ENCODE results near the gene ANLN. TPM values are rescaled to one million over a fixed set of nuclear protein-coding genes. Genes with fewer than 3 reads are reported as not detected.
A peak's percentile ranks its signal among the peaks of the same experiment; 100 is the strongest.

The ANLN gene, protein sequence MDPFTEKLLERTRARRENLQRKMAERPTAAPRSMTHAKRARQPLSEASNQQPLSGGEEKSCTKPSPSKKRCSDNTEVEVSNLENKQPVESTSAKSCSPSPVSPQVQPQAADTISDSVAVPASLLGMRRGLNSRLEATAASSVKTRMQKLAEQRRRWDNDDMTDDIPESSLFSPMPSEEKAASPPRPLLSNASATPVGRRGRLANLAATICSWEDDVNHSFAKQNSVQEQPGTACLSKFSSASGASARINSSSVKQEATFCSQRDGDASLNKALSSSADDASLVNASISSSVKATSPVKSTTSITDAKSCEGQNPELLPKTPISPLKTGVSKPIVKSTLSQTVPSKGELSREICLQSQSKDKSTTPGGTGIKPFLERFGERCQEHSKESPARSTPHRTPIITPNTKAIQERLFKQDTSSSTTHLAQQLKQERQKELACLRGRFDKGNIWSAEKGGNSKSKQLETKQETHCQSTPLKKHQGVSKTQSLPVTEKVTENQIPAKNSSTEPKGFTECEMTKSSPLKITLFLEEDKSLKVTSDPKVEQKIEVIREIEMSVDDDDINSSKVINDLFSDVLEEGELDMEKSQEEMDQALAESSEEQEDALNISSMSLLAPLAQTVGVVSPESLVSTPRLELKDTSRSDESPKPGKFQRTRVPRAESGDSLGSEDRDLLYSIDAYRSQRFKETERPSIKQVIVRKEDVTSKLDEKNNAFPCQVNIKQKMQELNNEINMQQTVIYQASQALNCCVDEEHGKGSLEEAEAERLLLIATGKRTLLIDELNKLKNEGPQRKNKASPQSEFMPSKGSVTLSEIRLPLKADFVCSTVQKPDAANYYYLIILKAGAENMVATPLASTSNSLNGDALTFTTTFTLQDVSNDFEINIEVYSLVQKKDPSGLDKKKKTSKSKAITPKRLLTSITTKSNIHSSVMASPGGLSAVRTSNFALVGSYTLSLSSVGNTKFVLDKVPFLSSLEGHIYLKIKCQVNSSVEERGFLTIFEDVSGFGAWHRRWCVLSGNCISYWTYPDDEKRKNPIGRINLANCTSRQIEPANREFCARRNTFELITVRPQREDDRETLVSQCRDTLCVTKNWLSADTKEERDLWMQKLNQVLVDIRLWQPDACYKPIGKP
- 10 to 100 TPM; 31.1 to 67.0 TPM for total RNA-seq

DNA sequence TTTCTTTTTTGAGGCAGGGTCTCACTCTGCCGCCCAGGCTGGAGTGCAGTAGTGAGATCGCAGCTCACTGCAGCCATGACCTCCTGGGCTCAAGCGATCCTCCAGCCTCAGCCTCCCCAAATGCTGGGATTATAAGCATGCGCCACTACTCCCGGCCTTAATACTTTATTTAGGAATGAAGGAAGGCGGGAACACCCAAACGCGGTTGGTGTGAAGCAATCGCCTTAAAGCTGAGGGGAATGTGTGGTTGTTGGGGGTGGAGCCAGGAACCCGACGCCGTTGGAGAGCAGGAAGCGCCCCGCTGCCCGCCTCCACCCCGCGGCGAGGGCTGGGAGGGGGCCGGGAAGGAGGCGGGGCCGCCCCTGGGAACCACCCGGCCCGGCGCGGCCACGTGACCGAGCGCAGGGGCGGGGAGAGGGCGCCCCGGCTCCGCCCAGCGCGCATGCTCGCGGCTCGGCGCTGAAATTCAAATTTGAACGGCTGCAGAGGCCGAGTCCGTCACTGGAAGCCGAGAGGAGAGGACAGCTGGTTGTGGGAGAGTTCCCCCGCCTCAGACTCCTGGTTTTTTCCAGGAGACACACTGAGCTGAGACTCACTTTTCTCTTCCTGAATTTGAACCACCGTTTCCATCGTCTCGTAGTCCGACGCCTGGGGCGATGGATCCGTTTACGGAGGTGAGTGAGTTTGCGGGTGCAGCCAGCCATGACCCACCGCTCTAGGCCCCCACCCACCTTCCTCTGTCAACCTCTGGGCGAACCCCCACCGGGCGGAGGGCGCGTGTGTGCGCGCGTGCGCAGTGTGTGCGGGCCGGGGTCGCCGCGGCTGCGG lies at the start of gene ANLN:
Gene ANLN (plus strand): TSS at position 492 of the 828 bp plus-strand sequence. CDS start 165 bp downstream, at position 657.
- H3K27ac Mint-ChIP-seq = peak within 1 kb of the TSS; percentile 53 to 60
- H3K4me3 Mint-ChIP-seq = peak within 1 kb of the TSS; percentile 89
- peaks cover 18 to 22% of the 10 kb centered on the region in 2 donors for H3K4me1 Mint-ChIP-seq (ENCODE audit: low read depth in 2 of 2)
- peak; percentile 97 to 99 for ATAC-seq
- peak; percentile 89 for DNase-seq (ENCODE audit: low spot score)
- H3K9me3 Mint-ChIP-seq = no peaks in the 10 kb centered on the region
- peaks cover 0 to 7% of the 10 kb centered on the region in 2 donors for H3K27me3 Mint-ChIP-seq
- no peaks in the 10 kb centered on the region for H3K36me3 Mint-ChIP-seq

DNA sequence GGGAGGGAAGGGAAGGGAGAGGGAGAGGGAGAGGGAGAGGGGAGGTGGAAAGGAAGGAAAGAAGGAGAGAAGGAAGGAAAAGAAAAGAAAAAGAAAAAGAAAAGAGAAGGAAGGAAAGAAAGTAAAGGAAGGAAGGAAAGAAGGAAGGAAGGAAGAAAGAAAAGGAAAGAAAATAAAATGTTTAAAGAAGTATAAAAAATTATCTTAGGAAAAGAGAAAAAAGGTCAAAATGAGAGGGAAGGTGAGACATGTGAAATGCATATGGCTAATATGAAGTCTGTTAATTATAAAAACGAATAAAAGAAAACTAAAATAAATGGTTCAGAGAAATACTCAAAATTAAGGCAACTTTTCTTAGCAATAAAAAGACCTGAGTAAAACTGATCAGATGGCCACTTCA lies 46.1 kb upstream of the ANLN start:
- no peaks in the 10 kb centered on the region for H3K36me3 Mint-ChIP-seq
- no peak overlapping the region for H3K4me3 Mint-ChIP-seq
- H3K27me3 Mint-ChIP-seq = peaks cover 0 to 6% of the 10 kb centered on the region in 2 donors
- no peaks in the 10 kb centered on the region for H3K4me1 Mint-ChIP-seq (ENCODE audit: low read depth in 2 of 2)
- no peaks in the 10 kb centered on the region for H3K9me3 Mint-ChIP-seq
- no peak overlapping the region for H3K27ac Mint-ChIP-seq
- DNase-seq (ENCODE audit: low spot score) (no peak), ATAC-seq (no peak)

GRCh38 chr7:36344622-36345021 lies 45.0 kb upstream of the ANLN start:
- Mint-ChIP-seq H3K4me3 (no peak overlapping the region), H3K27me3 (peaks cover 0 to 6% of the 10 kb centered on the region in 2 donors), H3K27ac (no peak overlapping the region), H3K9me3 (no peaks in the 10 kb centered on the region), H3K4me1 (ENCODE audit: low read depth in 2 of 2) (no peaks in the 10 kb centered on the region), H3K36me3 (no peaks in the 10 kb centered on the region)
- ATAC-seq (no peak), DNase-seq (ENCODE audit: low spot score) (no peak)

DNA sequence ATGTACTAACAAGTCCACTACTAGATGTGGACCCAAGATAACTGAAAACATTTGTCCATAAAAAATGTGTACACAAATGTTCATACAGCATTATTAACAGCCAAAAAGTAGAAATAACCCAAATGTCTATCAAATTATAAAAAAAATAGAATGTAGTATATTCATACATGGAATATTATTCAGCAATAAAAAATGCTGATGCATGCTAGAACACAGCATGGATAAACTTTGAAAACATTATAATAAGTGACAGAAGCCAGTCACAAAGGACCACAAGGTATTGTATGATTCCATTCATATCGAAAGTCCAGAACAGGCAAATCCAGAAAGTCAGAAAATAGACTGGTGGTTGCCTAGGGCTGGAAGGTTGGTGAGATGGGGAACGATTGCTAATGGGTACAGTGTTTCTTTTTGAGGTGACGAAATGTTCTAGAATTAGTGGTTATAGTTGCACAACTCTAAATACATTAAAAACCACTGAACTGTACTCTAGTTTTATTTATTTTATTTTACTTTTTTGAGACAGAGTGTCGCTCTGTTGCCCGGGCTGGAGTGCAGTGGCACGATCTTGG lies 43.3 kb upstream of the ANLN start:
- Mint-ChIP-seq H3K36me3 (no peaks in the 10 kb centered on the region), H3K4me3 (no peak overlapping the region), H3K4me1 (ENCODE audit: low read depth in 2 of 2) (no peaks in the 10 kb centered on the region), H3K27me3 (peaks cover 0 to 6% of the 10 kb centered on the region in 2 donors), H3K9me3 (no peaks in the 10 kb centered on the region), H3K27ac (no peak overlapping the region)
- ATAC-seq = no peak
- DNase-seq (ENCODE audit: low spot score) = no peak

DNA sequence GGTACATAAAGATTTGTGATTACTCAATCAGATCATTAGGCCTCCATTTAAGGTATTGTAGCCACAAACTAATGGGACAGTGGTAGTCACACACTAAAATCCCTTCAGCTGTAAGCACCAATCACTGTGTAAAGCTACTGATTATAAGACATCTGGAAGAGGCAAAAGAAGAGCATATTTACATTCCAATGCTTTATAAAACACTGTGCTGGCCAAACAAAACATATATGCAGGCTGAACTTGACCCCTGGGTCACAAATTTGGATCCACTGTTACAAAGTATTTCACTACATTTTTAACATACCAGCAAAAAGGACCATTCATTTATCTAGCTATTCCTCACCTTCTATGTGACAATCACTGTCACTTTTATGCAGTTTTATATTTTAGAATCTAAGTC lies 41.4 kb upstream of the ANLN start:
- Mint-ChIP-seq H3K9me3 (no peaks in the 10 kb centered on the region), H3K36me3 (no peaks in the 10 kb centered on the region), H3K27ac (no peak overlapping the region), H3K4me3 (no peak overlapping the region), H3K27me3 (peaks cover 0 to 6% of the 10 kb centered on the region in 2 donors), H3K4me1 (ENCODE audit: low read depth in 2 of 2) (no peaks in the 10 kb centered on the region)
- DNase-seq (ENCODE audit: low spot score) (no peak), ATAC-seq (no peak)

DNA sequence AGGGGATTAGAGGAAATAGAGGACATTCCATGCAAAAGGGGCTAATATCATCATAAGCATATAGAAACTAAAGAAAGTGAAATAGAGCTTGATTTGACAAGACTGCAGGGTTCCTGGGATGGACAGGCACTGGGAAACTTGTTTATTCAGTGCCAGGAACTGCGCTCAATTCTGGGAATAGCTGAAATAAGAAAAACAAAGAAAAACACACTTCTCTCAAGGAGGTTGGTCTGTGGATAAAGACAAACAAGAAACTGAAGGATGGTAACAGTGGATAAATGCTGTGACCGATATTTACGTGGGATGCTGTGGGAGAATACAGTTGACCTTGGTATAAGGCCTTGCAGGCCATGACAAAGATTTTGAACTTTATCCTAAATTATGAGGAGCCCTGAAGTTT lies 40.9 kb upstream of the ANLN start:
- Mint-ChIP-seq H3K27me3 (peaks cover 0 to 6% of the 10 kb centered on the region in 2 donors), H3K4me1 (ENCODE audit: low read depth in 2 of 2) (no peaks in the 10 kb centered on the region), H3K27ac (no peak overlapping the region), H3K4me3 (no peak overlapping the region), H3K9me3 (no peaks in the 10 kb centered on the region), H3K36me3 (no peaks in the 10 kb centered on the region)
- ATAC-seq (no peak), DNase-seq (ENCODE audit: low spot score) (no peak)

DNA sequence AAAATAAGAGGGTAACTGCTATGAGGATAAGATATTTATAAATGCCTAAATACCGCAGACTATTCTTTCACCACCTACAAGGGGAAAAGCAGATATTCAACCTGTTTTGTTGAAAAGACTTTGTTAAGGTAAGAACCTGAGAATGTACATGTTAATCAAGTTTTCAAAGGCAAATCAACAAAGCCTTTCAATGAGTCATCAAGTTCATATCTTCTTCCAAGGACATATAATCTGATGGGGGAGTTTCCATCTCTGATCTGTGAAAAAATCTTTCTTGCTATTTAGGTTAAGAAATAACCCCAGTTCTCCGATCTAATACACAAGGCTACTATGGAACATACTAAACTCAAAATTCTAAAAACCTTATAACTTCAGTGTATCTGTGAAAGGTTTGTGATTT lies 40.0 kb upstream of the ANLN start:
- Mint-ChIP-seq H3K27me3 (peaks cover 0 to 6% of the 10 kb centered on the region in 2 donors), H3K36me3 (no peaks in the 10 kb centered on the region), H3K4me3 (no peak overlapping the region), H3K4me1 (ENCODE audit: low read depth in 2 of 2) (no peaks in the 10 kb centered on the region), H3K9me3 (no peaks in the 10 kb centered on the region), H3K27ac (no peak overlapping the region)
- ATAC-seq (no peak), DNase-seq (ENCODE audit: low spot score) (no peak)

- ATAC-seq = no peak
- Mint-ChIP-seq H3K27me3 (peaks cover 0 to 3% of the 10 kb centered on the region in 2 donors), H3K9me3 (no peaks in the 10 kb centered on the region), H3K4me1 (ENCODE audit: low read depth in 2 of 2) (no peaks in the 10 kb centered on the region), H3K4me3 (no peak overlapping the region), H3K36me3 (no peaks in the 10 kb centered on the region), H3K27ac (no peak overlapping the region)
- no peak for DNase-seq (ENCODE audit: low spot score)
Measured at GRCh38 chr7:36355490-36355889, 34.2 kb upstream of the ANLN start.

- Mint-ChIP-seq H3K4me1 (ENCODE audit: low read depth in 2 of 2) (no peaks in the 10 kb centered on the region), H3K9me3 (no peaks in the 10 kb centered on the region), H3K27me3 (peaks cover 0 to 5% of the 10 kb centered on the region in 2 donors), H3K4me3 (no peak overlapping the region), H3K36me3 (no peaks in the 10 kb centered on the region), H3K27ac (no peak overlapping the region)
- ATAC-seq (no peak), DNase-seq (ENCODE audit: low spot score) (no peak)
Measured at GRCh38 chr7:36357054-36357453, 32.6 kb upstream of the ANLN start.

- no peak for DNase-seq (ENCODE audit: low spot score)
- Mint-ChIP-seq H3K4me3 (no peak overlapping the region), H3K27ac (no peak overlapping the region), H3K36me3 (no peaks in the 10 kb centered on the region), H3K27me3 (peaks cover 8 to 9% of the 10 kb centered on the region in 2 donors), H3K4me1 (ENCODE audit: low read depth in 2 of 2) (no peaks in the 10 kb centered on the region), H3K9me3 (no peaks in the 10 kb centered on the region)
- ATAC-seq = no peak
Measured at GRCh38 chr7:36358589-36358988, 31.1 kb upstream of the ANLN start.

- Mint-ChIP-seq H3K4me3 (no peak overlapping the region), H3K27ac (no peak overlapping the region), H3K27me3 (peaks cover 8 to 9% of the 10 kb centered on the region in 2 donors), H3K36me3 (no peaks in the 10 kb centered on the region), H3K4me1 (ENCODE audit: low read depth in 2 of 2) (no peaks in the 10 kb centered on the region), H3K9me3 (no peaks in the 10 kb centered on the region)
- DNase-seq (ENCODE audit: low spot score) = no peak
- ATAC-seq = no peak
Measured at GRCh38 chr7:36360244-36360643, 29.4 kb upstream of the ANLN start.

GRCh38 chr7:36361227-36361626 lies 28.4 kb upstream of the ANLN start:
- Mint-ChIP-seq H3K4me3 (no peak overlapping the region), H3K4me1 (ENCODE audit: low read depth in 2 of 2) (no peaks in the 10 kb centered on the region), H3K27me3 (peaks cover 8 to 9% of the 10 kb centered on the region in 2 donors), H3K9me3 (no peaks in the 10 kb centered on the region), H3K36me3 (no peaks in the 10 kb centered on the region), H3K27ac (no peak overlapping the region)
- DNase-seq (ENCODE audit: low spot score) = no peak
- ATAC-seq = no peak

GRCh38 chr7:36363515-36363914 lies 26.1 kb upstream of the ANLN start:
- Mint-ChIP-seq H3K4me1 (ENCODE audit: low read depth in 2 of 2) (peaks cover 0 to 5% of the 10 kb centered on the region in 2 donors), H3K27me3 (peaks cover 12 to 14% of the 10 kb centered on the region in 2 donors), H3K36me3 (no peaks in the 10 kb centered on the region), H3K27ac (no peak overlapping the region), H3K9me3 (no peaks in the 10 kb centered on the region), H3K4me3 (no peak overlapping the region)
- no peak for ATAC-seq
- DNase-seq (ENCODE audit: low spot score) = no peak
